ENCODE results near the gene SURF1. TPM values are rescaled to one million over a fixed set of nuclear protein-coding genes. Genes with fewer than 3 reads are reported as not detected.
"Not testable (repeated sequence)": the region's sequence is repeated elsewhere in the genome, so short reads cannot be mapped to it uniquely, and the experiment has no call there.

The SURF1 gene
- polyA plus RNA-seq, 1 experiment: 46.1 TPM

DNA sequence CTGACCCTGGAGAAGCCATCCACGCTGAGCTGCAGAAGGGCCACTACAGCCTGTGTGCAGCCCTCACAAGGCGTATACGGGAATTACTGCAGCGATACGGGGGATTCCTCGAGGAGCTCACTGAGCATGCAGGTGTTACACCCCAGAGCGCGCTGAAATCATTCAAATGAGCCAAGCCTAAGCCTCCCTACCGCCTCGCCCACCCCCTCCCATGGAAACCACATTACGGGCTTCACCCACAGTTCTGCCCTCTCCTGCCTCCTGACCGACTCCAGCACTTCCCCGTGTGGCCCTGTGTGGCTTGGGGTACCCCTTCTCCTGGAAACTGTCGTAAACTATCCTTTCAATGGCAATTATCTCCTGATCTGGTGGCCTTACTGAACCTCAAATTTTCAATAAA, 33.6 kb downstream of the SURF1 start:
- ChIA-PET CTCF (no interaction called here), POLR2A (no interaction called here)
- TF ChIP-seq, protein P1, sequence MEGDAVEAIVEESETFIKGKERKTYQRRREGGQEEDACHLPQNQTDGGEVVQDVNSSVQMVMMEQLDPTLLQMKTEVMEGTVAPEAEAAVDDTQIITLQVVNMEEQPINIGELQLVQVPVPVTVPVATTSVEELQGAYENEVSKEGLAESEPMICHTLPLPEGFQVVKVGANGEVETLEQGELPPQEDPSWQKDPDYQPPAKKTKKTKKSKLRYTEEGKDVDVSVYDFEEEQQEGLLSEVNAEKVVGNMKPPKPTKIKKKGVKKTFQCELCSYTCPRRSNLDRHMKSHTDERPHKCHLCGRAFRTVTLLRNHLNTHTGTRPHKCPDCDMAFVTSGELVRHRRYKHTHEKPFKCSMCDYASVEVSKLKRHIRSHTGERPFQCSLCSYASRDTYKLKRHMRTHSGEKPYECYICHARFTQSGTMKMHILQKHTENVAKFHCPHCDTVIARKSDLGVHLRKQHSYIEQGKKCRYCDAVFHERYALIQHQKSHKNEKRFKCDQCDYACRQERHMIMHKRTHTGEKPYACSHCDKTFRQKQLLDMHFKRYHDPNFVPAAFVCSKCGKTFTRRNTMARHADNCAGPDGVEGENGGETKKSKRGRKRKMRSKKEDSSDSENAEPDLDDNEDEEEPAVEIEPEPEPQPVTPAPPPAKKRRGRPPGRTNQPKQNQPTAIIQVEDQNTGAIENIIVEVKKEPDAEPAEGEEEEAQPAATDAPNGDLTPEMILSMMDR (IDR thresholded peaks at IDR 0.05; ENCODE audit: insufficient read depth, low read depth, low read length): no peak

DNA sequence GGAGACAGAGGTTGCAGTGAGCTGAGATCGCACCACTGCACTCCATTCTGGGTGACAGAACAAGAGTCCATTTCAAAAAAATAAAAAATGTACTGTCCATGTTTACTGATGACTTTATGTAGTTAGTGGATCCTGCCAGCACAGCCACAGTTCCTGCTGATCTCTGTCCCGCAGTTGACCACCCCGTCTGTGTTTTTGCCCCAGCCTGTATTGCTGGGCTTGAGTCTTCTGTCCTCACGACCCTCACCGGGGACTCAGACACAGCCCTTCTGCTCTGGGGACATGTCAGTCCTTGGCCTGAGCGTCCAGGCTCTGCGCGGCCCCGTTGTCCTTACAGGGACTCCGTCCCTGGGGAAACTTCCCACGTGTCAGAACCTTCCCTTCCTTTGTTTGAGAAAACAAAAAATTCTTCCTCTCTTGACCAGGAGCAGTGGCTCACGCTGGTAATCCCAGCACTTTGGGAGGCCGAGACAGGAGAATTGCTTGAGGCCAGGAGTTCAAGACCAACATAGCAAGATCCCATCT, 34.8 kb downstream of the SURF1 start:
- CTCF ChIA-PET: no interaction called here
- DNase-seq (ENCODE audit: low read depth): no peak
- POLR2A ChIA-PET: no interaction called here
- TF ChIP-seq, protein P1 (IDR thresholded peaks at IDR 0.05; ENCODE audit: insufficient read depth, low read depth, low read length): no peak
- no peaks in the 10 kb centered on the region for H3K27me3 ChIP-seq (ENCODE audit: control insufficient read depth, insufficient read depth, low read length)
- no peak overlapping the region for H3K4me3 ChIP-seq (ENCODE audit: low read depth, low read length)
- no peaks in the 10 kb centered on the region for H3K36me3 ChIP-seq (ENCODE audit: control insufficient read depth, insufficient read depth, low read length)

More for the DNA sequence above, 33.6 kb downstream of the SURF1 start:
- H3K4me3 ChIP-seq (ENCODE audit: low read depth, low read length): no peak overlapping the region
- H3K36me3 ChIP-seq (ENCODE audit: control insufficient read depth, insufficient read depth, low read length): no peaks in the 10 kb centered on the region
- no peaks in the 10 kb centered on the region for H3K27me3 ChIP-seq (ENCODE audit: control insufficient read depth, insufficient read depth, low read length)
- no peak for DNase-seq (ENCODE audit: low read depth)

DNA sequence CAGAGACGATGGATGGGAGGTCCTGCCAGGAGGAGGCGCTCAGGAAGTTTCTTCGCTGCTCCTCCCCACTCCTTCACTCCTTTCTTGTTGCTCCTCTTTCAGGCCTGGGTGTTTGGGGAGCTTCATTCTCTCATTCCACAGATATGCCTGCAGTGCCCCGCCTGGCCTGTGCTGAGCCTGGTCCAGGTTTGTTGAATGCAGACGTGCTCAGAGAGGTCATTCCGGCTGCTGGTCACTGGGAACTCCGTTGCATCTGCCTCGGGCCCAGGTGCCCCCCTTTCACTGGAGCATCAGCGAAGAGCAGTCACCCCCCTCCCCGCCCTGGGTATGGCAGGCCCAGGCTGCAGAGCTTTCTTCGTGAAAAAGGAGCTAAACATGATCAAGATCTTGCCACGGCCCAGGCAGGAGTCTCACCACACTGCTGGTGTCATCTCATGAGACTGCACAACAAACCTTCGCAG, 35.8 kb downstream of the SURF1 start:
- CTCF ChIA-PET: interaction anchor here (0.8 kb wide), 1 partner anchor 12 kb away, joined by 3 read pairs; no protein-coding TSS in a partner anchor
- H3K4me3 ChIP-seq (ENCODE audit: low read depth, low read length): no peak overlapping the region
- TF ChIP-seq, protein P1 (IDR thresholded peaks at IDR 0.05; ENCODE audit: insufficient read depth, low read depth, low read length): no peak
- POLR2A ChIA-PET: no interaction called here
- no peaks in the 10 kb centered on the region for H3K36me3 ChIP-seq (ENCODE audit: control insufficient read depth, insufficient read depth, low read length)
- no peak for DNase-seq (ENCODE audit: low read depth)
- H3K27me3 ChIP-seq (ENCODE audit: control insufficient read depth, insufficient read depth, low read length): no peaks in the 10 kb centered on the region

DNA sequence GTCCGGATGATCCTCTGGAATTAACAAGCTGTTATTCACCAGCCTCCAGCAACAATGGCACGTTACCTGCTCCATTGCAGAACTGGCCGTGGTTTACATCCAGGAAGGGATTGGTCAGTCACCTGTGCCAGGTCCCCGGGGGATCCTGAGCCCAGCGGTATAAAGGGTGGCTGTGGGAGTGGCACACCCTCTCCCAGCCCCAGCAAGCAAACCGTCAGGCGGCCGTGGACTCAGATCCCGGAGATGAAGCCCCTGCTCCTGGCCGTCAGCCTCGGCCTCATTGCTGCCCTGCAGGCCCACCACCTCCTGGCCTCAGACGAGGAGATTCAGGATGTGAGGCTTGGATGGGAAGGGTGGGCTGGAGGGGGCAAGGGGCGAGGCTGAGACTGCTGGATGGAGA, 38.7 kb downstream of the SURF1 start:
- H3K4me3 ChIP-seq (ENCODE audit: low read depth, low read length); POLR2A ChIA-PET; CTCF ChIA-PET; DNase-seq (ENCODE audit: low read depth); H3K36me3 ChIP-seq (ENCODE audit: control insufficient read depth, insufficient read depth, low read length); H3K27me3 ChIP-seq (ENCODE audit: control insufficient read depth, insufficient read depth, low read length): not testable (repeated sequence)

DNA sequence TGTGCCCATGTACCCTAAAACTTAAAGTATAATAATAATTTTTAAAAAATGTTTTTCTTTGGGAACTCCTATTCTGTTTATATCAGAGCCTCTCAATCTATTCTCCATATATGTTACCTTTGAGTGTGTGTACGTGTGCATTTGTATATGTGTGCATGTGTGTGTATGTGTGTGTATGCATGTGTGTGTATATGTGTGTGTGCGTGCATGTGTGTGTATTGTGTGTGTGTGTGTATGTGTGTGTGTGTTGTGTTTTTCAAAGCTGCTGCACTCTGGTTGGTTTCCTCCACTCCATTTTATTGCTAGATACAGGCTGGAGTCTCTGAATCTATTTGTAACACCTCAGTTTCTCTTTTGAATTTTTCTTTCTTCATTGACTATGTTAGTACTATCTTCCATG, 40.3 kb downstream of the SURF1 start:
- ChIA-PET POLR2A (no interaction called here), CTCF (no interaction called here)
- Histone ChIP-seq H3K36me3 (ENCODE audit: control insufficient read depth, insufficient read depth, low read length) (no peaks in the 10 kb centered on the region), H3K27me3 (ENCODE audit: control insufficient read depth, insufficient read depth, low read length) (no peaks in the 10 kb centered on the region), H3K4me3 (ENCODE audit: low read depth, low read length) (no peak overlapping the region)
- no peak for DNase-seq (ENCODE audit: low read depth)
- TF ChIP-seq, protein P1 (IDR thresholded peaks at IDR 0.05; ENCODE audit: insufficient read depth, low read depth, low read length): no peak

DNA sequence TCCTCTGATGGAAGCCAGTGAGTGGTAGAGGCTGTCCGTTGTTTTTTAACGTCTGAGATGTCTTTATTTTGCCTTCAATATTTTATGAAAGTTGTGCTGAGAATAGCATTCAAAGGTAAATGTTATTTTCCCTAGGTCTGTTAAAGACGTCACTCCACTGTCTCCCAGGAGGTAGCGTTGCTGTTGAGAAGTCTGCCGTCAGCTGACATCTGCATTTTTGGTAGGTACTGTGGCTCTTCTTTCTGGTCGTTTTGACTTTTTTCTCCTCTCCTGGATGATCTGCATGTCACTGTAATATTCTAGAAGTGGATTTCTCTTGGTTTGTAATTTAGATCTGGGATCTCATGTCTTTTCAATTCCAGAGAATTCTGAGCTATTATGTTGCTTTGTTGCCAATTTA, 46.7 kb downstream of the SURF1 start:
- Histone ChIP-seq H3K4me3 (ENCODE audit: low read depth, low read length) (no peak overlapping the region), H3K36me3 (ENCODE audit: control insufficient read depth, insufficient read depth, low read length) (no peaks in the 10 kb centered on the region), H3K27me3 (ENCODE audit: control insufficient read depth, insufficient read depth, low read length) (no peaks in the 10 kb centered on the region; the same call in 1 of the 2 replicates)
- no peak for DNase-seq (ENCODE audit: low read depth)
- TF ChIP-seq, protein P1 (IDR thresholded peaks at IDR 0.05; ENCODE audit: insufficient read depth, low read depth, low read length): no peak
- ChIA-PET POLR2A (no interaction called here), CTCF (interaction anchor here (0.6 kb wide), 1 partner anchor 71 kb away, joined by 3 read pairs; no protein-coding TSS in a partner anchor)

Measured in BJ (cell line).